Measurements from ENCODE around the gene ZNF682. TPM values are rescaled to one million over a fixed set of nuclear protein-coding genes. Genes with fewer than 3 reads are reported as not detected.
"Not testable (repeated sequence)": the region's sequence is repeated elsewhere in the genome, so short reads cannot be mapped to it uniquely, and the experiment has no call there.

Gene ZNF682
- total RNA-seq (2022): not detected in 2 replicates
- not detected for Bru-seq, nascent RNA
- BruChase-seq, experiment 1, labeled RNA remaining after a 6-hour chase: percentile 3 among the genes with signal in this experiment
- not detected for BruChase-seq, experiment 2, labeled RNA remaining after a 2-hour chase
- long read RNA-seq: 0 reads

GRCh38 chr19:20039203-20039723 lies at the start of gene ZNF682:
TSS of gene ZNF682 (minus strand) at chr19:20039505. CDS start at chr19:20039345, 160 bp downstream.
- BruUV-seq (replicated peaks): no TSS peak
- ChIA-PET CTCF (no interaction called here), POLR2A (no interaction called here)
- Mint-ChIP-seq H3K9me3 (ENCODE audit: unreplicated experiment) (peaks cover 6% of the 10 kb centered on the region), H3K4me1 (ENCODE audit: insufficient read depth, unreplicated experiment) (no peaks in the 10 kb centered on the region), H3K27ac (ENCODE audit: low read depth, unreplicated experiment) (no peak within 1 kb of the TSS), H3K4me3 (ENCODE audit: unreplicated experiment) (no peak within 1 kb of the TSS), H3K27me3 (ENCODE audit: insufficient read depth, unreplicated experiment) (no peaks in the 10 kb centered on the region), H3K36me3 (ENCODE audit: insufficient read depth, unreplicated experiment) (no peaks in the 10 kb centered on the region)
- TF ChIP-seq CTCF (IDR thresholded peaks at IDR 0.05; ENCODE audit: unreplicated experiment): no peak
- no peak for DNase-seq (ENCODE audit: unreplicated experiment)
- intact Hi-C loops (cut with micrococcal nuclease): no loop called here

GRCh38 chr19:20082876-20083275 lies 43.6 kb upstream of the ZNF682 start:
- BruUV-seq (replicated peaks); H3K27ac Mint-ChIP-seq (ENCODE audit: low read depth, unreplicated experiment): not testable (repeated sequence)

GRCh38 chr19:20082232-20082833 lies 43.0 kb upstream of the ZNF682 start:
- H3K36me3 Mint-ChIP-seq (ENCODE audit: insufficient read depth, unreplicated experiment); H3K4me3 Mint-ChIP-seq (ENCODE audit: unreplicated experiment); H3K27me3 Mint-ChIP-seq (ENCODE audit: insufficient read depth, unreplicated experiment); CTCF ChIA-PET; H3K4me1 Mint-ChIP-seq (ENCODE audit: insufficient read depth, unreplicated experiment); BruUV-seq (replicated peaks); DNase-seq (ENCODE audit: unreplicated experiment); intact Hi-C loops (cut with micrococcal nuclease); POLR2A ChIA-PET; H3K27ac Mint-ChIP-seq (ENCODE audit: low read depth, unreplicated experiment): not testable (repeated sequence)
- H3K9me3 Mint-ChIP-seq (ENCODE audit: unreplicated experiment): peaks cover 15% of the 10 kb centered on the region

More at GRCh38 chr19:20082876-20083275, 43.6 kb upstream of the ZNF682 start:
- H3K4me3 Mint-ChIP-seq (ENCODE audit: unreplicated experiment); POLR2A ChIA-PET; DNase-seq (ENCODE audit: unreplicated experiment); H3K27me3 Mint-ChIP-seq (ENCODE audit: insufficient read depth, unreplicated experiment); H3K4me1 Mint-ChIP-seq (ENCODE audit: insufficient read depth, unreplicated experiment); intact Hi-C loops (cut with micrococcal nuclease); CTCF ChIA-PET; H3K36me3 Mint-ChIP-seq (ENCODE audit: insufficient read depth, unreplicated experiment): not testable (repeated sequence)
- peaks cover 21% of the 10 kb centered on the region for H3K9me3 Mint-ChIP-seq (ENCODE audit: unreplicated experiment)

- BruUV-seq (replicated peaks): no TSS peak
- H3K4me3 Mint-ChIP-seq (ENCODE audit: unreplicated experiment): no peak overlapping the region
- intact Hi-C loops (cut with micrococcal nuclease): no loop called here
Measured at GRCh38 chr19:20080656-20081055, 41.4 kb upstream of the ZNF682 start.

More at GRCh38 chr19:20080656-20081055, 41.4 kb upstream of the ZNF682 start:
- DNase-seq (ENCODE audit: unreplicated experiment): no peak
- no peak for TF ChIP-seq CTCF (IDR thresholded peaks at IDR 0.05; ENCODE audit: unreplicated experiment)
- Mint-ChIP-seq H3K9me3 (ENCODE audit: unreplicated experiment) (peaks cover 14% of the 10 kb centered on the region), H3K36me3 (ENCODE audit: insufficient read depth, unreplicated experiment) (no peaks in the 10 kb centered on the region), H3K27me3 (ENCODE audit: insufficient read depth, unreplicated experiment) (no peaks in the 10 kb centered on the region), H3K27ac (ENCODE audit: low read depth, unreplicated experiment) (no peak overlapping the region), H3K4me1 (ENCODE audit: insufficient read depth, unreplicated experiment) (no peaks in the 10 kb centered on the region)
- POLR2A ChIA-PET: no interaction called here
- CTCF ChIA-PET: no interaction called here

Measured in MCF 10A (cell line).